H1 (cell line): ENCODE measurements around the gene PRKCZ.

Experiments
- EGR1 ChIP-seq: IDR thresholded peaks from 2 replicates; pipeline ENCODE4 v1.6.1; 2011; ENCODE audit warnings: low read depth, low read length, borderline replicate concordance
- EP300 ChIP-seq, 2 experiments: IDR thresholded peaks; 1 replicate in 1 of 2; 2 replicates in 1 of 2; pipeline ENCODE4 v1.6.1; 2011 to 2012; ENCODE audit warnings: low read depth in 2 of 2, low read length in 2 of 2, mild to moderate bottlenecking in 2 of 2, borderline replicate concordance in 1 of 2, inconsistent platforms in 1 of 2, moderate library complexity in 1 of 2
- EZH2 ChIP-seq: fragments of 200-600 bp; sonication (generic); IDR thresholded peaks from 2 replicates; pipeline ENCODE4 v1.7.1; 2012; ENCODE audit warnings: low read depth, mild to moderate bottlenecking, moderate library complexity, low read length, inconsistent platforms; ENCODE audit not compliant: severe bottlenecking
- MAFK ChIP-seq: IDR thresholded peaks from 2 replicates; pipeline ENCODE4 v1.6.1; 2012; ENCODE audit warnings: low read depth, mild to moderate bottlenecking, improper control_type of control experiment, low read length
- POLR2A ChIP-seq, 2 experiments: IDR thresholded peaks; 1 replicate in 1 of 2; 2 replicates in 1 of 2; pipeline ENCODE4 v1.6.1; 2011; ENCODE audit warnings: low read depth in 2 of 2, low read length in 2 of 2, mild to moderate bottlenecking in 2 of 2; ENCODE audit errors: control extremely low read depth in 1 of 2
- RNF2 ChIP-seq: fragments of 200-900, 300-1000 bp; sonication (generic); IDR thresholded peaks from 2 replicates; pipeline ENCODE4 v1.7.1; 2016; ENCODE audit warnings: borderline replicate concordance, low read depth, mild to moderate bottlenecking, antibody characterized with exemption, low read length; ENCODE audit not compliant: poor library complexity, severe bottlenecking; ENCODE audit errors: missing control alignments
- SP2 ChIP-seq: IDR thresholded peaks from 2 replicates; pipeline ENCODE4 v1.6.1; 2012; ENCODE audit warnings: mild to moderate bottlenecking, low read length, inconsistent platforms
- TCF12 ChIP-seq: IDR thresholded peaks from 2 replicates; pipeline ENCODE4 v1.6.1; 2011; ENCODE audit warnings: low read depth, mild to moderate bottlenecking, low read length
- TEAD4 ChIP-seq: IDR thresholded peaks from 2 replicates; pipeline ENCODE4 v1.6.1; 2012; ENCODE audit warnings: low read depth, low read length, inconsistent platforms, mixed read lengths
- ZNF274 ChIP-seq: IDR thresholded peaks from 2 replicates; pipeline ENCODE4 v1.7.0; 2012; ENCODE audit warnings: low read length, borderline replicate concordance; ENCODE audit errors: extremely low read depth
- TF ChIP-seq, protein P1 (sequence below), 3 experiments: IDR thresholded peaks; 1 replicate in 2 of 3; 2 replicates in 1 of 3; pipeline versions ENCODE4 v1.5.1 to v1.6.1; 2011; ENCODE audit warnings: low read length in 3 of 3, mild to moderate bottlenecking in 3 of 3, inconsistent platforms in 2 of 3, low read depth in 1 of 3, moderate library complexity in 1 of 3; ENCODE audit not compliant: insufficient read depth in 1 of 3; ENCODE audit errors: control extremely low read depth in 1 of 3

DNA sequence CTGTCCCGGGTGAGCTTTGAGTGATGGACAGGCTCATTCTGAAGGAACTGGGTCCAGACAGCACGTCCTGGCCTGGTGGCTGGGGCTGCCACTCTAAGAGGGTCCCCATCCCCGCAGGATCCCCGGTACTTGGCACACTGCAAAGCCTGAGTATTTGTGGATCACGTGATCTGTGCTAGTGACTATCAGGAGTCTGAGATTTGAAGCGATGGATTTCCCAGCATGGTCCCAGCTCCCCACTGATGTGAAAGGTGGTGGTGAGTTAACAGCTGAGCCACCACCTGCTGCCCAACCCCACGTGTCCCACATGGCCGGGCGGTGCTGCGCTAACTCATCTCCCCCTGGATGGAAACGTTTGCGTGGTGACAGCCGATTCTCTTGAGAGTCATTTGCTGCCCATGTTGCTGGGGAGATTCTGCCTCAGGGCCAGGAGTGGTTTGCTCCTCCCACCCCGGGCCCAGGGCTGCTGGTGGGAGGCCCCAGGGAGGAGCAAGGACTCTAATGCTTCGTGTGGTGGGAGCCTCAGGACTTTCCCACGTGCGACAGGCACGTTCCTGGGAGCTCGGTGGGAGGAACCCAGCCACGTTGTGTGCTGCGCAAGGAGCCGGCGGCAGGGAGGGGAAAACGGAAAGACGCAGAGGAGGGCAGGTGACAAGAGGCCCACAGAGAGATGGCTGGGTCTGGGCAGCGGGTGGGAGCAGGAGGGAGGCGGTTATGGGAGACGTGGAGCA is 129.2 kb downstream of the PRKCZ start:
- no peak for TF ChIP-seq RNF2
- TF ChIP-seq SP2: no peak
- TF ChIP-seq, protein P1, sequence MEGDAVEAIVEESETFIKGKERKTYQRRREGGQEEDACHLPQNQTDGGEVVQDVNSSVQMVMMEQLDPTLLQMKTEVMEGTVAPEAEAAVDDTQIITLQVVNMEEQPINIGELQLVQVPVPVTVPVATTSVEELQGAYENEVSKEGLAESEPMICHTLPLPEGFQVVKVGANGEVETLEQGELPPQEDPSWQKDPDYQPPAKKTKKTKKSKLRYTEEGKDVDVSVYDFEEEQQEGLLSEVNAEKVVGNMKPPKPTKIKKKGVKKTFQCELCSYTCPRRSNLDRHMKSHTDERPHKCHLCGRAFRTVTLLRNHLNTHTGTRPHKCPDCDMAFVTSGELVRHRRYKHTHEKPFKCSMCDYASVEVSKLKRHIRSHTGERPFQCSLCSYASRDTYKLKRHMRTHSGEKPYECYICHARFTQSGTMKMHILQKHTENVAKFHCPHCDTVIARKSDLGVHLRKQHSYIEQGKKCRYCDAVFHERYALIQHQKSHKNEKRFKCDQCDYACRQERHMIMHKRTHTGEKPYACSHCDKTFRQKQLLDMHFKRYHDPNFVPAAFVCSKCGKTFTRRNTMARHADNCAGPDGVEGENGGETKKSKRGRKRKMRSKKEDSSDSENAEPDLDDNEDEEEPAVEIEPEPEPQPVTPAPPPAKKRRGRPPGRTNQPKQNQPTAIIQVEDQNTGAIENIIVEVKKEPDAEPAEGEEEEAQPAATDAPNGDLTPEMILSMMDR (IDR thresholded peaks at IDR 0.05; ENCODE audit: control extremely low read depth in 1 of 3, insufficient read depth in 1 of 3, low read depth in 1 of 3, low read length in 3 of 3): no peak
- TF ChIP-seq EP300 (IDR thresholded peaks at IDR 0.05; ENCODE audit: borderline replicate concordance in 1 of 2, low read depth in 2 of 2, low read length in 2 of 2): no peak
- TF ChIP-seq EGR1: no peak
- TF ChIP-seq MAFK: no peak
- no peak for TF ChIP-seq ZNF274
- TF ChIP-seq EZH2: no peak
- no peak for TF ChIP-seq TEAD4
- no peak for TF ChIP-seq POLR2A (IDR thresholded peaks at IDR 0.05; ENCODE audit: control extremely low read depth in 1 of 2, low read depth in 2 of 2, low read length in 2 of 2)
- no peak for TF ChIP-seq TCF12
